H1 (cell line): ENCODE results near the gene ZNF813. TPM values are rescaled to one million over a fixed set of nuclear protein-coding genes. Genes with fewer than 3 reads are reported as not detected.

Experiments
- CTCF ChIA-PET: fragments of 300-600 bp; sonication (Branson Sonifier 250); formaldehyde crosslinking; loops from one replicate; lab custom pipeline; 2021; ENCODE audit not compliant: partially characterized antibody; lab: Charles Lee
- POLR2A ChIA-PET: fragments of 300-600 bp; sonication (Branson Sonifier 250); formaldehyde crosslinking; loops from one replicate; lab custom pipeline; 2021; ENCODE audit warnings: inconsistent platforms; ENCODE audit not compliant: partially characterized antibody; lab: Charles Lee
- DNase-seq, 2 experiments: peaks; one replicate each; pipeline versions ENCODE4 v3.0.0 to v3.0.0-alpha.2; 2010 to 2022; ENCODE audit warnings: low spot score in 2 of 2, low read depth in 1 of 2, mixed read lengths in 1 of 2
- FAIRE-seq: peaks from 2 replicates; lab custom pipeline; 2011; peaks lifted over from hg19 to GRCh38; lab: Jason Lieb, UNC
- H2AFZ ChIP-seq: 2 replicates; pipeline ENCODE4 v1.8.1; 2012; ENCODE audit warnings: low read length, inconsistent platforms
- H2AK5ac ChIP-seq: 2 replicates; pipeline ENCODE4 v1.6.1; 2013; ENCODE audit warnings: low read depth, low read length
- H2BK120ac ChIP-seq: replicated peaks from 2 replicates; pipeline ENCODE3; 2013; ENCODE audit warnings: low read depth, low read length, inconsistent platforms
- H2BK12ac ChIP-seq: 2 replicates; pipeline ENCODE4 v1.6.1; 2013; ENCODE audit warnings: low read depth, low read length
- H2BK15ac ChIP-seq: 2 replicates; pipeline ENCODE4 v1.6.1; 2013; ENCODE audit warnings: low read length
- H2BK20ac ChIP-seq: 2 replicates; pipeline ENCODE4 v1.6.1; 2013; ENCODE audit warnings: low read length
- H2BK5ac ChIP-seq: 2 replicates; pipeline ENCODE4 v1.6.1; 2013; ENCODE audit warnings: low read depth, low read length
- H3K14ac ChIP-seq: 2 replicates; pipeline ENCODE4 v1.6.1; 2013; ENCODE audit warnings: inconsistent platforms; ENCODE audit not compliant: insufficient read length
- H3K18ac ChIP-seq: 2 replicates; pipeline ENCODE4 v1.6.1; 2013; ENCODE audit warnings: low read length; ENCODE audit errors: extremely low read depth
- H3K23ac ChIP-seq: 2 replicates; pipeline ENCODE4 v1.6.1; 2013; ENCODE audit warnings: inconsistent platforms; ENCODE audit not compliant: insufficient read length
- H3K23me2 ChIP-seq: 2 replicates; pipeline ENCODE4 v1.6.1; 2013; ENCODE audit warnings: low read depth, low read length
- H3K27ac ChIP-seq: 2 replicates; pipeline ENCODE4 v1.6.1; 2011; ENCODE audit warnings: low read depth, low read length, inconsistent platforms
- H3K27me3 ChIP-seq, 4 experiments: replicated peaks in 1 of 4; 1 replicate in 1 of 4; 2 replicates in 3 of 4; pipeline versions ENCODE4 v1.6.1 to v1.8.1; 2011 to 2013; ENCODE audit warnings: low read length in 3 of 4, mild to moderate bottlenecking in 3 of 4, inconsistent platforms in 2 of 4, mixed read lengths in 2 of 4, moderate library complexity in 1 of 4; ENCODE audit not compliant: control insufficient read depth in 3 of 4, insufficient read depth in 3 of 4; ENCODE audit errors: extremely low read depth in 1 of 4
- H3K36me3 ChIP-seq, 4 experiments: 2 replicates each; pipeline versions ENCODE4 v1.6.1 to v1.8.1; 2011 to 2013; ENCODE audit warnings: mild to moderate bottlenecking in 4 of 4, low read length in 3 of 4, moderate library complexity in 2 of 4, control low read depth in 1 of 4, inconsistent platforms in 1 of 4; ENCODE audit not compliant: insufficient read depth in 4 of 4, control insufficient read depth in 2 of 4
- H3K4ac ChIP-seq: replicated peaks from 2 replicates; pipeline ENCODE3; 2013; ENCODE audit warnings: low read length, low read depth, mixed read lengths, inconsistent platforms; ENCODE audit not compliant: insufficient read length
- H3K4me1 ChIP-seq, 4 experiments: replicated peaks in 1 of 4; 1 replicate in 1 of 4; 2 replicates in 3 of 4; pipeline versions ENCODE4 v1.6.1 to v1.8.1; 2011 to 2013; ENCODE audit warnings: low read length in 3 of 4, inconsistent platforms in 2 of 4, mixed read lengths in 1 of 4; ENCODE audit not compliant: insufficient read depth in 4 of 4, control insufficient read depth in 3 of 4
- H3K4me2 ChIP-seq, 2 experiments: 2 replicates each; pipeline versions ENCODE4 v1.6.1 to v1.8.1; 2011 to 2013; ENCODE audit warnings: low read depth in 2 of 2, low read length in 2 of 2, control low read depth in 1 of 2, inconsistent platforms in 1 of 2, mild to moderate bottlenecking in 1 of 2; ENCODE audit not compliant: insufficient read depth in 1 of 2
- H3K4me3 ChIP-seq, 4 experiments: fragments of 200-600, 300-600 bp in 1 of 4; sonication (generic), shearing (Covaris generic), sonication (Bioruptor Twin) in 1 of 4; 2 replicates each; pipeline versions ENCODE4 v1.5.1 to v1.8.1; 2011 to 2016; ENCODE audit warnings: low read length in 4 of 4, low read depth in 3 of 4, control low read depth in 2 of 4, inconsistent platforms in 2 of 4, mild to moderate bottlenecking in 2 of 4, mixed read lengths in 1 of 4, moderate library complexity in 1 of 4; ENCODE audit not compliant: insufficient read depth in 2 of 4; ENCODE audit errors: extremely low read depth in 1 of 4
- H3K56ac ChIP-seq: replicated peaks from 2 replicates; pipeline ENCODE3; 2013; ENCODE audit warnings: low read depth, mild to moderate bottlenecking, mixed read lengths, low read length, inconsistent platforms; ENCODE audit not compliant: insufficient read length
- H3K79me1 ChIP-seq: 2 replicates; pipeline ENCODE4 v1.6.1; 2013; ENCODE audit warnings: low read depth, low read length, control low read depth
- H3K79me2 ChIP-seq, 2 experiments: 2 replicates each; pipeline versions ENCODE4 v1.6.1 to v1.8.1; 2012 to 2013; ENCODE audit warnings: low read length in 2 of 2, mild to moderate bottlenecking in 2 of 2, inconsistent platforms in 1 of 2; ENCODE audit not compliant: insufficient read depth in 2 of 2, control insufficient read depth in 1 of 2
- H3K9ac ChIP-seq, 4 experiments: replicated peaks in 1 of 4; 1 replicate in 1 of 4; 2 replicates in 3 of 4; pipeline versions ENCODE4 v1.6.1 to v1.8.1; 2011 to 2013; ENCODE audit warnings: low read depth in 3 of 4, low read length in 3 of 4, control low read depth in 2 of 4, mild to moderate bottlenecking in 2 of 4, moderate library complexity in 2 of 4, inconsistent platforms in 1 of 4; ENCODE audit errors: extremely low read depth in 1 of 4
- H3K9me3 ChIP-seq, 2 experiments: 2 replicates each; pipeline versions ENCODE4 v1.6.1 to v1.8.1; 2012 to 2013; ENCODE audit warnings: mild to moderate bottlenecking in 2 of 2, moderate library complexity in 2 of 2, control low read depth in 1 of 2, inconsistent platforms in 1 of 2, low read depth in 1 of 2, low read length in 1 of 2, mixed read lengths in 1 of 2; ENCODE audit not compliant: insufficient read depth in 2 of 2
- H4K20me1 ChIP-seq, 2 experiments: replicated peaks in 1 of 2; 2 replicates each; pipeline versions ENCODE3 to v1.8.1; 2011 to 2013; ENCODE audit warnings: inconsistent platforms in 2 of 2, low read length in 2 of 2, mild to moderate bottlenecking in 1 of 2; ENCODE audit not compliant: insufficient read depth in 2 of 2, control insufficient read depth in 1 of 2
- H4K5ac ChIP-seq: 2 replicates; pipeline ENCODE4 v1.6.1; 2013; ENCODE audit warnings: low read length, low read depth, mixed read lengths, inconsistent platforms; ENCODE audit not compliant: insufficient read length
- H4K8ac ChIP-seq: 2 replicates; pipeline ENCODE4 v1.8.0; 2013; ENCODE audit warnings: mild to moderate bottlenecking, moderate library complexity, low read length, inconsistent platforms; ENCODE audit not compliant: insufficient read depth; ENCODE audit errors: extremely low read depth
- H4K91ac ChIP-seq: replicated peaks from 2 replicates; pipeline ENCODE3; 2013; ENCODE audit warnings: low read length, mixed read lengths, inconsistent platforms; ENCODE audit not compliant: insufficient read length
- CHD1 ChIP-seq: IDR thresholded peaks from 2 replicates; pipeline ENCODE4 v1.6.1; 2012; ENCODE audit warnings: low read depth, low read length, improper control_type of control experiment
- NRF1 ChIP-seq: IDR thresholded peaks from 2 replicates; pipeline ENCODE4 v1.6.1; 2011; ENCODE audit warnings: mild to moderate bottlenecking, low read depth, low read length, improper control_type of control experiment
- POLR2AphosphoS5 ChIP-seq: IDR thresholded peaks from 2 replicates; pipeline ENCODE4 v1.6.1; 2011; ENCODE audit warnings: low read depth, low read length
- POU5F1 ChIP-seq: IDR thresholded peaks from 2 replicates; pipeline ENCODE4 v1.6.1; 2011; ENCODE audit warnings: low read depth, mild to moderate bottlenecking, low read length, moderate library complexity
- SIX5 ChIP-seq: IDR thresholded peaks from 2 replicates; pipeline ENCODE4 v1.6.1; 2011; ENCODE audit warnings: mild to moderate bottlenecking, low read depth, low read length
- ZNF274 ChIP-seq: IDR thresholded peaks from 2 replicates; pipeline ENCODE4 v1.7.0; 2012; ENCODE audit warnings: low read length, borderline replicate concordance; ENCODE audit errors: extremely low read depth
- WGBS, 2 experiments: shearing (Covaris generic) in 1 of 2; methylation state at CpG; one replicate each; pipeline versions ENCODE4 v1.1.6 to v1.1.7; 2013 to 2015; ENCODE audit warnings: low lambda C conversion rate in 2 of 2, mixed read lengths in 2 of 2, inconsistent platforms in 1 of 2, low coverage in 1 of 2, missing lambda C conversion rate in 1 of 2; ENCODE audit not compliant: insufficient replicate concordance in 2 of 2, insufficient coverage in 1 of 2, insufficient read length in 1 of 2; ENCODE audit errors: extremely low coverage in 1 of 2, missing lambda C conversion rate in 1 of 2; 5-methylcytosine and 5-hydroxymethylcytosine counted together
- polyA plus RNA-seq, 7 experiments: library from polyadenylated mRNA; depleted of rRNA in 3 of 7; stranded (reverse) in 5 of 7; unstranded in 2 of 7; fragments of >200 nt in 5 of 7; fragments of 200-250 nt in 2 of 7; gene quantifications; 1 replicate in 5 of 7; 2 replicates in 1 of 7; 4 replicates in 1 of 7; pipeline versions ENCODE4 v1.2.1 to v1.2.3, GENCODE V29; 2011 to 2013; ENCODE audit warnings: missing spikeins in 2 of 7, mixed read lengths in 2 of 7
- total RNA-seq: library from RNA; stranded (reverse); fragmentation: NEBNext Ultra II Directional; extraction: Animal tissue kit (Norgen Biotek cat#: 25700); gene quantifications from 2 replicates; pipeline ENCODE4 v1.2.1, GENCODE V29; 2021

ZNF813 gene
- total and polyA plus RNA-seq, 2 of the 8 experiments (the other 6 are each of a cell fraction or from before 2014, with no cell fraction given) = 2.9 to 22.1 TPM

DNA sequence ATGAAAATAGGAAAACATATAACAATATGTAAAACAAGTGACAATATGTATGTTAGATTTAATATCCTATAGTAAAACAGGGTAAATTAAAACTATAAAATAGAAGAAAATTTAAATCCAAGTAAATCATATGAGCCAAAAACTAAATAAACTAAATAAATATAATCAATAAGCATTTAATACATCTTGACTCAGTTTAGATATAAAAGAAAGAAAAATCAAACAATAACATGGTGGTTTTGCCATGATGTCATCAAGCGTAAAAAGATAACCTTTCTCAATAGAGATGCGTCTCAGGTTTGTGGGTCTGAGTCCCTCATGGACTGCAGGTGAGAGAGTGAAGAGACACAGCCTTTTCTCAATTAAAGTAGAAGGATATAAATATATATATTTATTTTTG lies 43.8 kb downstream of the ZNF813 start:
- Histone ChIP-seq H3K23ac (no peak overlapping the region), H3K27me3 (no peaks in the 10 kb centered on the region), H2BK5ac (no peak overlapping the region), H2BK15ac (no peak overlapping the region), H3K27ac (no peak overlapping the region), H3K14ac (no peak overlapping the region), H3K23me2 (no peaks in the 10 kb centered on the region)
- TF ChIP-seq ZNF274 = no peak
- TF ChIP-seq POLR2AphosphoS5 = no peak
- no peak for TF ChIP-seq NRF1
- TF ChIP-seq POU5F1 = no peak
- TF ChIP-seq CHD1 = no peak
- TF ChIP-seq SIX5 = no peak
- TF ChIP-seq, all 59 proteins: peak for 0
- FAIRE-seq (no peak), DNase-seq (no peak)
- Histone ChIP-seq H3K36me3 (no peaks in the 10 kb centered on the region), H3K56ac (no peak overlapping the region), H3K4me3 (no peak overlapping the region), H2AFZ (no peak overlapping the region), H3K4me1 (peaks cover 0 to 2% (median 0%) of the 10 kb centered on the region in 4 experiments; a peak in 2 of 7 replicates), H2AK5ac (no peak overlapping the region), H3K4me2 (no peak overlapping the region), H3K4ac (no peak overlapping the region), H2BK20ac (no peak overlapping the region), H2BK12ac (no peak overlapping the region), H4K5ac (no peak overlapping the region), H3K79me2 (no peaks in the 10 kb centered on the region), H3K18ac (no peak overlapping the region), H3K9ac (no peak overlapping the region), H4K8ac (no peak overlapping the region), H3K9me3 (no peaks in the 10 kb centered on the region), H4K91ac (no peak overlapping the region), H4K20me1 (no peaks in the 10 kb centered on the region), H3K79me1 (no peaks in the 10 kb centered on the region), H2BK120ac (no peak overlapping the region)
- ChIA-PET POLR2A (interaction anchor here (1.0 to 1.2 kb wide), 2 partner anchors 9 to 27 kb away, joined by 3 to 6 read pairs; partner anchors contain the start of gene ZNF331), CTCF (interaction anchor here (0.6 to 2.1 kb wide), 5 partner anchors 9 to 283 kb away, joined by 4 to 12 read pairs (median 5); no protein-coding TSS in a partner anchor)
- 98% methylated on average over 2 of the region's 2 CpGs; no CpG with 5 or more reads in 1 of the 2 experiments for WGBS, 2 experiments
